HEK293 (cell line): ENCODE measurements around the gene EPS8.
A peak's percentile ranks its signal among the peaks of the same experiment; 100 is the strongest.

Experiments used
- CTCF ChIP-seq: fragments of 450-650 bp; formaldehyde crosslinking; IDR thresholded peaks from 2 replicates; pipeline ENCODE4 v1.5.1; 2016; ENCODE audit warnings: missing biosample characterization, missing genetic modification characterization
- TCF7L2 ChIP-seq: IDR thresholded peaks from 2 replicates; pipeline ENCODE4 v1.6.1; 2011; ENCODE audit warnings: low read depth, mild to moderate bottlenecking, inconsistent platforms, low read length, moderate library complexity, borderline replicate concordance
- ZNF2 ChIP-seq: fragments of 450-650 bp; formaldehyde crosslinking; IDR thresholded peaks from 2 replicates; pipeline ENCODE4 v1.5.1; 2016; ENCODE audit warnings: missing biosample characterization, missing genetic modification characterization
- ZNF266 ChIP-seq: fragments of 450-650 bp; formaldehyde crosslinking; IDR thresholded peaks from 2 replicates; pipeline ENCODE4 v1.5.1; 2016; ENCODE audit warnings: missing biosample characterization, missing genetic modification characterization, low read depth
- ZNF37A ChIP-seq: fragments of 450-650 bp; IDR thresholded peaks from 2 replicates; pipeline ENCODE4 v1.5.1; 2018; ENCODE audit warnings: missing biosample characterization, missing genetic modification characterization
- ZNF530 ChIP-seq: fragments of 450-650 bp; formaldehyde crosslinking; IDR thresholded peaks from 2 replicates; pipeline ENCODE4 v1.5.1; 2016; ENCODE audit warnings: low read depth, missing biosample characterization, missing genetic modification characterization

- TF ChIP-seq ZNF266 (tag by site-specific recombination) (no peak), ZNF2 (tag by site-specific recombination) (no peak), CTCF (tag by site-specific recombination) (0 out of 2 replicates have a peak, but pooled peaks have one; percentile 16), ZNF530 (tag by site-specific recombination) (no peak), ZNF37A (tag by site-specific recombination) (no peak), TCF7L2 (no peak)
Observed at GRCh38 chr12:15772405-15773018, 16.7 kb downstream of the EPS8 start.
